ENCODE data around the gene WNT9A. TPM values are rescaled to one million over a fixed set of nuclear protein-coding genes. Genes with fewer than 3 reads are reported as not detected.

WNT9A gene
- total and polyA plus RNA-seq, 8 donors: 0.72 to 2.9 (median 1.6) TPM

DNA sequence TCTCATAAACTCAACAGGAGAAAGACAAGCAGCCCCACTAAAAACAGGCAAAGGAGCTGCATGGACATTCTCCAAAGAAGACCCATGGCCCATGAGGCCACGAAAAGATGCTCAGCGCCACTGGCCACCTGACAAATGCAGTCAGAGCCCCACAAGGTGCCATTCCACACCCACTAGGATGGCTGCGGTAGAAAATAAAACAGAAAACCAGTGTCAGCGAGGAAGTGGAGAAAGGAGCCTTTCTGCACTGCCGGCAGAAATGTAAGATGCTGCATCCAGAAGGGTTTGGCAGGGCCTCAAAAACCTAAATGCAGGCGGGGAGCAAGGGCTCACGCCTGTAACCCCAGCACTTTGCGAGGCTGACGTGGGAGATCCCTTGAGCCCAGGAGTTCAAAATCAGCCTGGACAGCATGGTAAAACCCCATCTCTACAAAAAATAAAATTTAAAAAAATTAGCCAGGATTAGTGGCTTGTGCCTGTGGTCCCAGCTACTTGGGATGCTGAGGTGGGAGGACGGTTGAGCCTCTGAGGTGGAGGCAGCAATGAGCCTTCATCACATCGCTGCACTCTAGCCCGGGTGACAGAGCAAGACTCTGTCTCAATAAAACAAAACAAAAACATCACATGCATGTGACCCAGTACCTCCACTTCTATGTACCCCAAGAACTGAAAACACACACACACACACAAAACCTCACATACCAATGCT is 4.2 kb downstream of the WNT9A start:
- intact Hi-C loops (cut with DNase I): loop anchor here in 2 of 3 donors (5.0 to 10.0 kb wide), 2 partner anchors 176 to 179 kb away; no protein-coding TSS in a partner anchor
- DNase-seq (peak in 2 of 6 donors; percentile 3), ATAC-seq (no peak), FAIRE-seq (no peak)
- H3K36me3 ChIP-seq: no peaks in the 10 kb centered on the region
- no peaks in the 10 kb centered on the region for H3K9me3 ChIP-seq
- H3K27me3 ChIP-seq: no peaks in the 10 kb centered on the region
- WGBS, 2 donors: 92 to 96% methylated on average over 12 of the region's 12 CpGs
- TF ChIP-seq, protein P1, sequence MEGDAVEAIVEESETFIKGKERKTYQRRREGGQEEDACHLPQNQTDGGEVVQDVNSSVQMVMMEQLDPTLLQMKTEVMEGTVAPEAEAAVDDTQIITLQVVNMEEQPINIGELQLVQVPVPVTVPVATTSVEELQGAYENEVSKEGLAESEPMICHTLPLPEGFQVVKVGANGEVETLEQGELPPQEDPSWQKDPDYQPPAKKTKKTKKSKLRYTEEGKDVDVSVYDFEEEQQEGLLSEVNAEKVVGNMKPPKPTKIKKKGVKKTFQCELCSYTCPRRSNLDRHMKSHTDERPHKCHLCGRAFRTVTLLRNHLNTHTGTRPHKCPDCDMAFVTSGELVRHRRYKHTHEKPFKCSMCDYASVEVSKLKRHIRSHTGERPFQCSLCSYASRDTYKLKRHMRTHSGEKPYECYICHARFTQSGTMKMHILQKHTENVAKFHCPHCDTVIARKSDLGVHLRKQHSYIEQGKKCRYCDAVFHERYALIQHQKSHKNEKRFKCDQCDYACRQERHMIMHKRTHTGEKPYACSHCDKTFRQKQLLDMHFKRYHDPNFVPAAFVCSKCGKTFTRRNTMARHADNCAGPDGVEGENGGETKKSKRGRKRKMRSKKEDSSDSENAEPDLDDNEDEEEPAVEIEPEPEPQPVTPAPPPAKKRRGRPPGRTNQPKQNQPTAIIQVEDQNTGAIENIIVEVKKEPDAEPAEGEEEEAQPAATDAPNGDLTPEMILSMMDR (IDR thresholded peaks at IDR 0.05): no peak
- peaks cover 13 to 15% (median 14%) of the 10 kb centered on the region in 3 donors for H3K4me1 ChIP-seq
- no peak overlapping the region for H3K4me3 ChIP-seq
- H3K27ac ChIP-seq: no peak overlapping the region

DNA sequence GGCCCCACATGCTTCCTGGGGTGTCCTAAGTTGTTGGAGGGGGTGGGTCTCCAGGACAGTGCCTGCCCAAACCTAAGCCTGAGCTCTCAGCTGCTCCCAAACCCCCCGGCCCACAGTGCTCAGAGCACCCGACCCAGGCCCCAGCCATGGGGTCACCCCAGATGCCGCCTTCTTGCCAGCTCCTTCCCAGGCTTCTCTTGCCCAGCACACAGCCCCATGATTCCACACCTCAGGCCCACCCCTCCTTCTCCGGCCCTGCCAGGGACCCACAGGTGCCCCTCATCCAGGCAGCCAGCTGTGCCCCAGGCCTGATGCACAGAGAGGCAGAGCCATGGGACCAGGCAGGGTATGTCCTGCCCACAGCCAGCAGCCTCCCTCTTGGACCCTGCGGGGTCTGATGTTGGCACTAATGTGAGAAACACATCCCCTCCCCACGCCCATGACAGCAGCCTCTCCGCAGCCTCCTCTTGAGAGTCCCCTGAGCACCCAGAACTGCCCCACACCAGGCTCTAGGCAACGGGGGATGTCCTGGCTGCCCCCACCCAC is 4.9 kb downstream of the WNT9A start:
- ATAC-seq (no peak), DNase-seq (peak in 3 of 6 donors; percentile 8 to 50 (median 10)), FAIRE-seq (no peak)
- no peak overlapping the region for H3K4me3 ChIP-seq
- H3K27me3 ChIP-seq: no peaks in the 10 kb centered on the region
- intact Hi-C loops (cut with DNase I): loop anchor here in 2 of 3 donors (5.0 to 10.0 kb wide), 2 partner anchors 175 to 178 kb away; no protein-coding TSS in a partner anchor
- no peak overlapping the region for H3K27ac ChIP-seq
- 87 to 90% methylated on average over 8 of the region's 8 CpGs for WGBS, 2 donors
- no peaks in the 10 kb centered on the region for H3K9me3 ChIP-seq
- peaks cover 13 to 15% (median 14%) of the 10 kb centered on the region in 3 donors for H3K4me1 ChIP-seq
- TF ChIP-seq, protein P1 (IDR thresholded peaks at IDR 0.05): no peak
- H3K36me3 ChIP-seq: no peaks in the 10 kb centered on the region

DNA sequence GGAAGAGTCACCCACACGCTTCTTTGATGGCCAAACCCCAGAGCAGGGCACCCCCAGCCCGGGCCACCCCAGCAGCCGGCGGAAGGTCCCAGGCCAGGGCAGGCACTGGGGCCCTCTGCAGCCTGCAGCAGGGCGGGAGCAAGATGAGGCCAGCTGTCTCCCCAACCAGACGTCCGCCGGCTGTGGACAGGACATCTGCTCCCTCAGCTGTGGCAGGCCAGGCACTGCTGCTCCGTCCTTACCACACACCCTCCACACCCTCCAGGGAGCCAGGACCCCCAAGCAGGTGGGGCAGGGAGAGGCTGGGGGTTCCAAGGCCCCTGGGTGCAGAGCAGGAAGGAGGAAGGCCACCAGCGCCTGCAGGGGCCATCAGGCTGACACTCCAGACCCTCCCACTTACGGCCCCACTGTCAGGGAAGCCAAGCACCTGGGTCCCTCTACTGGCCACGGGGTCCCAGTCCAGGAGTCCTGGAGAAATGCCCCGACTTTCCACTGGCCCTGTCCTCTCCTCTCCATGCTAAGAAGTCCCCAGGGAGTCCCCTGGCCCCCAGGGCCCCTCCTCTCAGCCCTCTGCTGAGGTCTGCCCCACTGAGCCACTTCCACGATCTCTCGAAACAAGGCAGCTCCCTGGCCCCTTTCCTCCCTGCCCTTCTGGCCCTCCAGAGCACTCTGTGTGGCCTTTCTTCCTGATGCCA is 5.6 kb downstream of the WNT9A start:
- TF ChIP-seq, protein P1 (IDR thresholded peaks at IDR 0.05): no peak
- Histone ChIP-seq H3K27me3 (no peaks in the 10 kb centered on the region), H3K9me3 (no peaks in the 10 kb centered on the region), H3K4me3 (no peak overlapping the region), H3K36me3 (no peaks in the 10 kb centered on the region), H3K4me1 (peaks cover 13 to 15% (median 14%) of the 10 kb centered on the region in 3 donors), H3K27ac (no peak overlapping the region)
- no peak for FAIRE-seq
- no peak for ATAC-seq
- WGBS, 2 donors: 73 to 76% methylated on average over 14 to 15 of the region's 15 CpGs
- intact Hi-C loops (cut with DNase I): loop anchor here in 2 of 3 donors (5.0 to 10.0 kb wide), 2 partner anchors 175 to 177 kb away; no protein-coding TSS in a partner anchor
- DNase-seq: peak in 3 of 6 donors; percentile 6 to 51 (median 9)

DNA sequence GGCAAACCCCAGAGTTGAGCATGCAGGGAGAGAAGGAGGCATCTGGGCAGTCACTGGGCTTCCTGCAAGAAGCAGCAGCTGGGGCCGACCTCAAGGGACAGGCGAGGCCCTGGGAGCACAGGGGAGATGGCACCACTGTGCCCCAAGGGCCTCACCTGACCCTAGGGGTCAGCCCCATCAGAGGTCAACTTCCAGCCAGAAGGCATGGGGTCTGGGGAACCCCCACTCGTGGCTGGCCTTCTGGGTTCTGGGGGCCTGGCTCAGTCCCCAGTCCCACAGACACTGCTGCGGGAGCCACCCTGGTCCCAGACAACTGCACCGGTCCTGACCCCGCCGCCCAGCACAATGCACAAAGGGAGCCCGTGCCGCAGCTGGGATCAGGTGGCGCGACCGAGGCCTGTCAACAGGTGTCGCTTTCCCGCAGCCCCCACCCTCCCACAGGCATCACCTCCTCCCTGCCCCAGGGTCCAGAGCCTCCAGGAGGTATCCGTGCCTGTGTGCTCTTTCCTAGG is 6.2 kb downstream of the WNT9A start:
- Histone ChIP-seq H3K4me3 (no peak overlapping the region), H3K9me3 (no peaks in the 10 kb centered on the region), H3K4me1 (peaks cover 13 to 15% (median 14%) of the 10 kb centered on the region in 3 donors), H3K27me3 (no peaks in the 10 kb centered on the region), H3K27ac (no peak overlapping the region), H3K36me3 (no peaks in the 10 kb centered on the region)
- TF ChIP-seq, protein P1 (IDR thresholded peaks at IDR 0.05): no peak
- intact Hi-C loops (cut with DNase I): loop anchor here in 2 of 3 donors (5.0 to 10.0 kb wide), 2 partner anchors 174 to 177 kb away; no protein-coding TSS in a partner anchor
- ATAC-seq (no peak), FAIRE-seq (no peak), DNase-seq (peak in 4 of 6 donors; percentile 10 to 73 (median 34))
- 44 to 49% methylated on average over 14 to 15 of the region's 15 CpGs for WGBS, 2 donors

Measured in pancreas (tissue), 10 donors.